ENCODE data around the gene FOXP1.

FOXP1 gene

DNA sequence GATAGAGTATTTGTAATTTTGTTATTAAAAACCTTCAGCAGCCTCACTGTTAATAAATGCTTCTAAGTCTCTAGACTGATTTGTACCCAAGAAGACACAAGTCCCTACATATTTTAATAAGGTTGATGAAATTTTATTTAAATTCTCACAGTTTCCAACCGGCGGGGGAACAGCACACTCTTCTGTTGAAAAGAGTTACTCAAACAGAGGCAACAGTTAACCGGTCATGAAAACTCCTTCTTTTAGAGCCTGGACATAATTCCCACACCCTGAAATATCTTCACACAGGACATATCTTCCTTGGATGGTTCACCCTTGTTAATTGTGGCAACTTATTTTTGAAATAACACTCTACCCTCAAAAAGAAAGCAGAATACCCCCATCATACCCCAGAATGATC lies 278.8 kb downstream of the FOXP1 start:
- Histone ChIP-seq H3K36me3 (ENCODE audit: control insufficient read depth, low read length) (no peaks in the 10 kb centered on the region), H3K4me2 (ENCODE audit: low read length) (peak overlapping the region; percentile 66), H3K79me2 (ENCODE audit: control insufficient read depth, low read length) (peaks cover 78% of the 10 kb centered on the region), H3K9me2 (replicated peaks; ENCODE audit: control insufficient read depth, low read length) (no peaks in the 10 kb centered on the region), H4K20me1 (ENCODE audit: control insufficient read depth, insufficient read depth, low read depth, low read length) (0 out of 2 replicates have a peak, but pooled peaks cover 5% of the 10 kb centered on the region), H3K27ac (ENCODE audit: low read depth, low read length) (no peak overlapping the region), H3F3A (ENCODE audit: control insufficient read depth, insufficient read depth) (no peaks in the 10 kb centered on the region), H3K27me3 (ENCODE audit: control insufficient read depth, low read length) (no peaks in the 10 kb centered on the region), H3K9me3 (ENCODE audit: control insufficient read depth, insufficient read depth, low read length) (no peaks in the 10 kb centered on the region), H3K4me3 (ENCODE audit: low read length) (peak overlapping the region; percentile 65), H3K4me1 (ENCODE audit: control insufficient read depth, low read length) (peaks cover 41% of the 10 kb centered on the region)
- no peak for TF ChIP-seq EZH2phosphoT487 (IDR thresholded peaks at IDR 0.05; ENCODE audit: borderline replicate concordance, low read length)
- TF ChIP-seq, protein P1, sequence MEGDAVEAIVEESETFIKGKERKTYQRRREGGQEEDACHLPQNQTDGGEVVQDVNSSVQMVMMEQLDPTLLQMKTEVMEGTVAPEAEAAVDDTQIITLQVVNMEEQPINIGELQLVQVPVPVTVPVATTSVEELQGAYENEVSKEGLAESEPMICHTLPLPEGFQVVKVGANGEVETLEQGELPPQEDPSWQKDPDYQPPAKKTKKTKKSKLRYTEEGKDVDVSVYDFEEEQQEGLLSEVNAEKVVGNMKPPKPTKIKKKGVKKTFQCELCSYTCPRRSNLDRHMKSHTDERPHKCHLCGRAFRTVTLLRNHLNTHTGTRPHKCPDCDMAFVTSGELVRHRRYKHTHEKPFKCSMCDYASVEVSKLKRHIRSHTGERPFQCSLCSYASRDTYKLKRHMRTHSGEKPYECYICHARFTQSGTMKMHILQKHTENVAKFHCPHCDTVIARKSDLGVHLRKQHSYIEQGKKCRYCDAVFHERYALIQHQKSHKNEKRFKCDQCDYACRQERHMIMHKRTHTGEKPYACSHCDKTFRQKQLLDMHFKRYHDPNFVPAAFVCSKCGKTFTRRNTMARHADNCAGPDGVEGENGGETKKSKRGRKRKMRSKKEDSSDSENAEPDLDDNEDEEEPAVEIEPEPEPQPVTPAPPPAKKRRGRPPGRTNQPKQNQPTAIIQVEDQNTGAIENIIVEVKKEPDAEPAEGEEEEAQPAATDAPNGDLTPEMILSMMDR (IDR thresholded peaks at IDR 0.05; ENCODE audit: low read depth, low read length, poor library complexity, severe bottlenecking) = no peak

DNA sequence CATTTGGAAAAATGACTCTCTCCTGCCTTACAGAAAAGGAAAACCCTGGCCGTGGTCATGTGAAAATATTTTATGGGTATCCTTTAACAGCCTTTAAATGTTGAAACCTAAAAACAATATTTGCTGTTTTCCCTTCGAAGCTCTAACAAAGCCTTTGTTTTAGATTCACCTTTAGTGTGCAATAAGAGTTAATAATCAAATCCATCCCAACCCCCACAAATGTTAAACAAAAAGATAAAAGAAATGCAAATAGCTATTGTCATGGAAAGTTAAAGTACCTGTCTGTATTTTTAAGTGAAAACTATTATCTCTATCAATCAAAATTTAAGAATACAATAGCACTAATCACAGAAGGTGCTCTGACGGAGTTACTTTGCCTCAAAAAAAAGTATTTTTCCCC lies 279.3 kb downstream of the FOXP1 start:
- Histone ChIP-seq H3K4me3 (ENCODE audit: low read length) (peak overlapping the region; percentile 65; the same call in 1 of the 2 replicates), H3K27me3 (ENCODE audit: control insufficient read depth, low read length) (no peaks in the 10 kb centered on the region), H3K4me2 (ENCODE audit: low read length) (peak overlapping the region; percentile 66), H3K36me3 (ENCODE audit: control insufficient read depth, low read length) (no peaks in the 10 kb centered on the region), H3F3A (ENCODE audit: control insufficient read depth, insufficient read depth) (no peaks in the 10 kb centered on the region), H4K20me1 (ENCODE audit: control insufficient read depth, insufficient read depth, low read depth, low read length) (0 out of 2 replicates have a peak, but pooled peaks cover 5% of the 10 kb centered on the region), H3K9me3 (ENCODE audit: control insufficient read depth, insufficient read depth, low read length) (no peaks in the 10 kb centered on the region), H3K27ac (ENCODE audit: low read depth, low read length) (no peak overlapping the region), H3K9me2 (replicated peaks; ENCODE audit: control insufficient read depth, low read length) (no peaks in the 10 kb centered on the region), H3K4me1 (ENCODE audit: control insufficient read depth, low read length) (peaks cover 41% of the 10 kb centered on the region), H3K79me2 (ENCODE audit: control insufficient read depth, low read length) (peaks cover 78% of the 10 kb centered on the region)
- TF ChIP-seq, protein P1 (IDR thresholded peaks at IDR 0.05; ENCODE audit: low read depth, low read length, poor library complexity, severe bottlenecking) = no peak
- no peak for TF ChIP-seq EZH2phosphoT487 (IDR thresholded peaks at IDR 0.05; ENCODE audit: borderline replicate concordance, low read length)

DNA sequence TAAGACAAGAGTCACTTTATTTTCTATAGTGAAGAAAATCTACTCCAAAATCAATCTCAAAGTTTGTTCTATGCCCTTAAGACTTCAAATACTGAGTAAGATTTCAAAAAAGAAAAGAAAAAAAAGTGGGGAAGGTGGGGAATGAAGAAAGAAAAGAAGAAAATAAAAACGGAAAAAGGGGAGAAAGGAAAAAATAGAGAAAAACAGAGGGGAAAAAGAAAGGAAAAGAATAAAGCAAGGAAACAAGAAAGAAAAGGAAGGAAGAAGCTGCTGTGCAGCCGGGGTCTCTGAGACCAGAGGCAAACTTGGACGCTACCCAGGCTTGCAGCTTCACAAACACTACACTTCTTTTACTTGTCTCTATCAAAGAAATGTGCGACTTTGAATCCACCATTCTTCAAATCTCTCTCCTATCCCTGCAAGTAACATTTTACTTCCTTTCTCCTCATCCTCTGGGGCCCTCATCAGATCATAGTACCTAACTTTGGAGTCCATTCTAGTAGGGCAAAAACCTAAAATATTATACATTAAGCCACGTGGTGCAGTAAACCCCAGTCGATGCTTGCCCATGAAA lies 279.8 kb downstream of the FOXP1 start:
- H3K4me1 ChIP-seq (ENCODE audit: control insufficient read depth, low read length) = peaks cover 41% of the 10 kb centered on the region
- peaks cover 75% of the 10 kb centered on the region for H3K79me2 ChIP-seq (ENCODE audit: control insufficient read depth, low read length)
- H3F3A ChIP-seq (ENCODE audit: control insufficient read depth, insufficient read depth) = no peaks in the 10 kb centered on the region

More for the DNA sequence above, 279.8 kb downstream of the FOXP1 start:
- H3K36me3 ChIP-seq (ENCODE audit: control insufficient read depth, low read length) = no peaks in the 10 kb centered on the region
- TF ChIP-seq, protein P1 (IDR thresholded peaks at IDR 0.05; ENCODE audit: low read depth, low read length, poor library complexity, severe bottlenecking) = no peak
- TF ChIP-seq EZH2phosphoT487 (IDR thresholded peaks at IDR 0.05; ENCODE audit: borderline replicate concordance, low read length) = no peak
- H3K9me2 ChIP-seq (replicated peaks; ENCODE audit: control insufficient read depth, low read length) = no peaks in the 10 kb centered on the region
- no peaks in the 10 kb centered on the region for H3K9me3 ChIP-seq (ENCODE audit: control insufficient read depth, insufficient read depth, low read length)
- H3K4me2 ChIP-seq (ENCODE audit: low read length) = peak overlapping the region; percentile 66
- no peak overlapping the region for H3K4me3 ChIP-seq (ENCODE audit: low read length)
- H4K20me1 ChIP-seq (ENCODE audit: control insufficient read depth, insufficient read depth, low read depth, low read length) = 0 out of 2 replicates have a peak, but pooled peaks cover 5% of the 10 kb centered on the region
- no peaks in the 10 kb centered on the region for H3K27me3 ChIP-seq (ENCODE audit: control insufficient read depth, low read length)
- no peak overlapping the region for H3K27ac ChIP-seq (ENCODE audit: low read depth, low read length)
